Raji (cell line): ENCODE measurements around the gene ARF1.

Experiments used
- POLR2A ChIP-seq: IDR thresholded peaks from 2 replicates; pipeline ENCODE4 v1.6.1; 2011; ENCODE audit warnings: low read depth, low read length, control low read depth; ENCODE audit not compliant: insufficient read depth

The ARF1 gene

DNA sequence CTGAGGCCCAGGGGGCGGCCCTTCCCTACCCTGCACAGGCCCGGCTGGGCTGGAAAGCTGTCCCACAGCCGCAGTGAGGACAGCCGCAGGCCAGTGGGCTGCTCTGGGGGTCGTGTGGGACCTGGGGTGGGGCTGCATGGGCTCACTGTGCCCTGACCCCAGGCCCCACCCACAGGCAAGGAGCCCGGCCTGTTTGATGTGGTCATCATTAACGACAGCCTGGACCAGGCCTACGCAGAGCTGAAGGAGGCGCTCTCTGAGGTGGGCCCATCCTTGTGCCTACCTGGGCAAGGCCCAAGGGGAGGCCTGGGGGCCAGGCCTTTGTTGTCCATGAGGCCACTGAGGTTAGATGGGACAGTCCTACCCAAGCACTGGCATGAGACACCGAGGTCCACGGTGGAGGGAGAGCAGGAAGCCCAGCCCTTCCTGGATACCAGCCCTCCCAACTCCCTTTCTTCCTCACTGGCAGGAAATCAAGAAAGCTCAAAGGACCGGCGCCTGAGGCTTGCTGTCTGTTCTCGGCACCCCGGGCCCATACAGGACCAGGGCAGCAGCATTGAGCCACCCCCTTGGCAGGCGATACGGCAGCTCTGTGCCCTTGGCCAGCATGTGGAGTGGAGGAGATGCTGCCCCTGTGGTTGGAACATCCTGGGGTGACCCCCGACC lies 65.8 kb downstream of the ARF1 start:
- no peak for TF ChIP-seq POLR2A
